GM19372 (cell line): Measurements from ENCODE around the gene TMIGD3.
"Not testable (repeated sequence)": the region's sequence is repeated elsewhere in the genome, so short reads cannot be mapped to it uniquely, and the experiment has no call there.

Source experiments
- ATAC-seq: cut with Tn5 transposase; IDR thresholded peaks from one replicate; pipeline ENCODE4 v1.9.1; 2021; ENCODE audit warnings: mild to moderate bottlenecking, low read depth, moderate library complexity; ENCODE audit not compliant: unreplicated experiment

Gene TMIGD3

GRCh38 chr1:111503585-111504060 lies at the start of gene TMIGD3, which contains the start of gene ADORA3:
Gene TMIGD3, minus strand, starts transcription at chr1:111503633. Its CDS starts 279 bp downstream, at chr1:111503354.
Gene ADORA3, minus strand, starts transcription at chr1:111503633. Its CDS starts 279 bp downstream, at chr1:111503354.
- no peak for ATAC-seq

GRCh38 chr1:111553196-111553595 lies 49.8 kb upstream of the TMIGD3 start:
- ATAC-seq = no peak

- no peak for ATAC-seq
Observed at GRCh38 chr1:111552587-111552986, 49.2 kb upstream of the TMIGD3 start.

GRCh38 chr1:111551623-111552411 lies 48.4 kb upstream of the TMIGD3 start:
- no peak for ATAC-seq

GRCh38 chr1:111547786-111548185 lies 44.4 kb upstream of the TMIGD3 start:
- not testable (repeated sequence) for ATAC-seq

GRCh38 chr1:111542187-111542586 lies 38.8 kb upstream of the TMIGD3 start:
- ATAC-seq = no peak

GRCh38 chr1:111541721-111542120 lies 38.3 kb upstream of the TMIGD3 start:
- ATAC-seq = no peak

GRCh38 chr1:111540928-111541327 lies 37.5 kb upstream of the TMIGD3 start:
- ATAC-seq = no peak

GRCh38 chr1:111538343-111539025 lies 35.1 kb upstream of the TMIGD3 start:
- ATAC-seq = no peak

- ATAC-seq = no peak
Observed at GRCh38 chr1:111535256-111536191, 32.1 kb upstream of the TMIGD3 start.

- no peak for ATAC-seq
Observed at GRCh38 chr1:111520053-111520452, 16.6 kb upstream of the TMIGD3 start.

- no peak for ATAC-seq
Observed at GRCh38 chr1:111517469-111518225, 14.2 kb upstream of the TMIGD3 start.

GRCh38 chr1:111516005-111516535 lies 12.6 kb upstream of the TMIGD3 start:
- ATAC-seq = no peak

- ATAC-seq = no peak
Observed at GRCh38 chr1:111515291-111516004, 12.0 kb upstream of the TMIGD3 start.

- ATAC-seq = no peak
Observed at GRCh38 chr1:111513410-111514020, 10.1 kb upstream of the TMIGD3 start.

- ATAC-seq = no peak
Observed at GRCh38 chr1:111512931-111513330, 9.5 kb upstream of the TMIGD3 start.

GRCh38 chr1:111512132-111512889 lies 8.9 kb upstream of the TMIGD3 start:
- ATAC-seq = no peak

GRCh38 chr1:111511370-111511769 lies 7.9 kb upstream of the TMIGD3 start:
- no peak for ATAC-seq
